Limb (tissue), 2 donors: Measurements from ENCODE around the gene AREL1.

Experiments used
- DNase-seq, 2 donors: peaks; one replicate each; pipeline ENCODE4 v3.0.0-alpha.2; 2016; ENCODE audit errors: extremely low spot score in 2 of 2

AREL1 gene

DNA sequence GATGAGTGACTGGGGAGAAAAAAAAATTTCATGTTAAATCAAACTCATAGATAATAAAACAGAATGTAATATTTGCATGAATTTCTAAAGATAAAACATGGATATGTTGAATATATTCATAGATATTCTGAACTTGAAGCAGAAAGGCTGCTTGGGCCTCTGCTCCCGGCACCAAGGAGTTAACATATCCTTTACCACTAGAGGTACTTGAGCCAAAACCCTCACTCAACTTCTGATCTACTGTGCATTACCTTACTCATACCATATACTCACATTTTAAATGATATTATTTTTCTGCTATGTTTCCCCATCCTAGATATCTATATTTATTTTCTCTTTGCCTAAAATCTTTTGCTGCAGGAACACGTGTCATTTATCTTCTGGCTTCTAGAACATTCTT lies 14.9 kb downstream of the AREL1 start:
- DNase-seq, result no peak

DNA sequence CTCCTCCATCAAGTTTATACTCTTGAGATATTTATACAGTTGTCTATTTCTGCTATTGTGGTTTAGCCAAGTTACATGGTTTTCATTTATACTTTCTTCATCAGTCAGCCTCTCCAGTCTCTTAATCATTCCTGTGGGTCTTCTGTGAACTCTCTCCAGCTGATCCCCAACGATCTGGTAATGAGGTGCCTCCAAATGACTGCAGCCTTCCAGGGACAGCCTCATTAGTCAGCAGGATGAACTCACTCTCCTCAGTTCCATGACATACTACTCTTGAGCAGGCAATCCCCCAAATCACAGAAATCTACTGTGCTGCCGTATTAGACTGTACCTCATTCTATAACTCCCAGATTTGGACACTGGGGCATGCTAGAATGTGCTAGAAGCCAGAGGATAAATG lies 15.3 kb downstream of the AREL1 start:
- DNase-seq, result no peak

DNA sequence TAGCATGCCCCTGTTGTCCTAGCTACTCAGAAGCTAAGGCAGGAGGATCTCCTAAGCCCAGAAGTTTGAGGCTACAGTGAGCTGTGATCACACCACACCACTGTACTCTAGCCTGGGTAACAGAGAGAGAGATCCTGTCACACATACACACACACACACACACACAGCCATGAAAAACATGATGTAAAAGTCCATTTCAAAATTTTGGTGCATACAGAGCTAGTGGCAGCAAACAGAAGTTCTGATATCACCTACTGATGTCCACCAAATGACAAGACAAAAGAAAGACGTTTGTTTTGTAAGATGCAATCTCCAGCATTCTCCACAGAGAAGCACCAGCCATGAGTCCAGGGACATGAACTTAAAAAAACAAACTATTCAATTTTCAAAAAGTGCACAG lies 15.9 kb downstream of the AREL1 start:
- no peak for DNase-seq

DNA sequence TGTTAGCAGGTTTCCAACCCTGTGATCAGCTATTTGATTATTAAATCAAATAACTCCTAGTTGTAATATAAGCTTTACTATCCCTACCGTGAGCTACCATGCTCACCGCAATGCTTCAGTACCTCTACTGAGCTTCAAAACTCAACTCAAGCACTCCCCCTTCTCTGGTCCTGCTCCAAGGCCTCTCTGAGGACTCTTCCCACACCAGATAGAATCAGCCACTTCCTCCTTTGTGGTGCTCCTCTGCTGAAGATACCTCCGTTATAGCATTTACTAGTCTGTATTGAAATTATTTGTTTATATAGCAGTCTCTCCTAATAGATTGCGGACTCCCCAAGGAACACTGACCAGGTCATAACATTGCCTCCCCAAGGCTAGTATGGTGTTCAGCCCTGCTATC lies 17.5 kb downstream of the AREL1 start:
- DNase-seq, result no peak

DNA sequence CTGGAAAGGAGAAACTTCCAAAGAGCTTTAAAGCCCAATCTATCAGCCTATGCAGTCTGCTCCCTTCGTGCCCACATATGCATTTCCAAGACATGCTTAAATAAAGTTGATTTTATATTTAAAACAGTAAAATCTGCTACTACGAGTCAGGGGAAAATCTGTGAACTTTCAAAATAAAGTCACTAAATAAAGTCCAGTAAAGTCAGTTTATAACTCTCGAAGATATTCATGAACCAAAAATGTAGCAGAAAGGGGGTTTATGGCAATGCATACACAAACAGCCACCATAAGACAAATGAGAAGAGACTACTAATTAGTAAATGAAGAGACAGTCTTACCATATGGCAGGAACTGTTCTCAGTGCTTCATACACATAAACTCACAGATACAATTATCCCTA lies 19.7 kb downstream of the AREL1 start:
- no peak for DNase-seq

DNA sequence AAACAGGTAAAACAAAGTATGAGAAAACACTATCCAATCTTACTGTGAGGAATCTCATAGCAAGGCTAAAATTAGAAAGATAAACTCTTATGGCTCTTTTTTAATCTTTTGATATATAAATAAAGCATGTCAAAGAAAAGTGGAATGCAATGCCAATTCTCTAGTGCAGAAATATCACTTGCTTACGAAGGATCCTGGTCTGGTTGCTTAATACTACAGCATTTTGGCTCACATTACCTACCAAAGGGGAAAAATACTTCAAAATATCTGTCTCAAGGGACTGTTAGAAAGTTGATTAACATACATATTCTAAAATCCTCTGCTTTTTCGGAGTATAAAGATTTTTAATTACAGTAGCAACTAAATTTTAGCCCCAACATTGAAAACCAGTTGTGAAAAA lies 21.4 kb downstream of the AREL1 start:
- no peak for DNase-seq

DNA sequence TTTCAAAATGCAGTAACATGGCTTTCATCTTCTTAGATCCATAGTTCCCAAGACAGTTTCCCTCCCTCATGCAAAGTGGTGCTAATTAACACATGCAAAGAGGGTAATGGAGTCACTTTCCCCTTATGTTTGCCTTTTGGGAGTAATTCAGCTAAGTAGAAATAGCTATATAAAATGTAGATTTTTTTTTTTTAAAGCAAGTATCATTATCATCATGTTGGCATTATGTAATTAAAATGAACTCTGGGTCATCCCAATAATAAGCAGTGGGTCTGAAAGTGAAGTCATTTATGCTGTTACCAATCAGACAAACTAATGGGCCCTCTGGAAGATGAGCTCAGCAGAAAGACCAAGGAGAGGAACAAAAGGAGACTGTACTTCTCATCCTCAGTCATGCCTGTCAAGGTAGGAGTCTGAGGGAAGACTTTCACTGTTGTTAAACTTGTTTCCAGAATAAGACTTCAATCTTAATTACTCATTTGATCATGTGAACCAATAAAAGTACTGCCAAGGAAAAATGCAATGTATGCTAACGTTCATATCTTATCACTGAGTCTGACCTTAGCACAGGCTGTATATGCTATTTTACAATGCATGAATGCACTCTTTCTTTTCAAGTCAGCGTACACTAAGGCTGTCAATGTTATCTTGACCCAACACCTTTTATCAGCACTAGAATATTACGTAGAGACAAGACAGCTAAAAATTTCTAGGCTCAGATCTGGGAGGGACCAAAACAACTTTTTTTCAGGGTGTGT lies 26.8 kb downstream of the AREL1 start:
- DNase-seq, result no peak

DNA sequence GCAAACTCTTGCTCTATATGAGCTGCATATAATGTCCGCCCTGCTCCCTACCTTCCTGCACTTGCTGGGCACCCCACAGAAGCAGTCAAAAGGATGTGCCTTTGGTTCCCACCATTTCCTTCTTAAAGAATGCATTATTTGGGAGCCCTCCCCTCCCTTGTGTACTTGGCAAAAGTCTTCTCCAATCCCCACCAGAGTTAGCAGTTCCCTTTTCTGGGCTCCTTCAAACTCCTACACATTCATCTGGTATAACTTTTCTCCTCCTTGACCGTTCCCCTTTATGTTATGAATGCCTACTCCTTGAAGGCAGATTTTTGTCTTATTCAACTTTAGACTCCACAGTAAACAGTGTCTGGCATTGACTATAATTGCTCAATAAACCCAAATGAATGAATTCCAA lies 27.8 kb downstream of the AREL1 start:
- DNase-seq, result no peak

DNA sequence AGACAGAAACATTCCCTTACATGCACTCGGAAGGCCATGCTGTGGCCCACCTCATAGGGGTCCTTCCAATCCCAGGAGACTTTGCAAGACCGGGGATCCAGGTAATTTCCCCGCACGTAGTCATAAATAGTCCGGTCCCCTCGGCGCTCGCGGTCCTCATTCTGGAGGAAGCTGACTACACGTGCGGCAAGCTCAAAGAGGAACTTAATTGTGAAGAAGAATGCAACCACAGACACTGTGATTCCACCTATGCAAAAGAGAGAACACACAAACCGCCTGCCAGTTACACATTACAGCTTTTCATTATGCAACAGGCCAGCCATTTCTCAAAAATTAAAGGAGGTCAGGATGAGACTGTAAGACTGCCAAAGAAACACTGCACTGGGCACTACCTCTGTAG lies 28.4 kb downstream of the AREL1 start:
- DNase-seq, result no peak

DNA sequence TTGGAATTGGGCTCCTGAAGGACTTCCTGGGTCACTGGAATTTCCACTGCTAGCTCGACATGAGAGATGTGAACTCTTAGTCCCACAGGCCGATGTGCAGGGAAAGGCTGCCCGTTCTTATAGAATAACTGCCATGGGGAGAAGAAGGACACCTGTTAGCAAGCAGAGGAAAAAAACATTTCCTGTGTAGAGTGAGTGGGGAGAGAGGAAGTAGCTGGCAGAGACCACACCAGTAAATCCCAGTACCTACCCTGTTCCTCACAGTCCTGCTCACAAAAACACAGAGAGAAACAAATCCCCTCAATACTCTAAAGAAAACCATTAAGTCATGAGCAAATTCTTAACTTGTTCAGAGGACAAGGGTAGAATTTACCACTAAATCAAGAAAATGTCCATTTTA lies 29.5 kb downstream of the AREL1 start:
- DNase-seq, result no peak

DNA sequence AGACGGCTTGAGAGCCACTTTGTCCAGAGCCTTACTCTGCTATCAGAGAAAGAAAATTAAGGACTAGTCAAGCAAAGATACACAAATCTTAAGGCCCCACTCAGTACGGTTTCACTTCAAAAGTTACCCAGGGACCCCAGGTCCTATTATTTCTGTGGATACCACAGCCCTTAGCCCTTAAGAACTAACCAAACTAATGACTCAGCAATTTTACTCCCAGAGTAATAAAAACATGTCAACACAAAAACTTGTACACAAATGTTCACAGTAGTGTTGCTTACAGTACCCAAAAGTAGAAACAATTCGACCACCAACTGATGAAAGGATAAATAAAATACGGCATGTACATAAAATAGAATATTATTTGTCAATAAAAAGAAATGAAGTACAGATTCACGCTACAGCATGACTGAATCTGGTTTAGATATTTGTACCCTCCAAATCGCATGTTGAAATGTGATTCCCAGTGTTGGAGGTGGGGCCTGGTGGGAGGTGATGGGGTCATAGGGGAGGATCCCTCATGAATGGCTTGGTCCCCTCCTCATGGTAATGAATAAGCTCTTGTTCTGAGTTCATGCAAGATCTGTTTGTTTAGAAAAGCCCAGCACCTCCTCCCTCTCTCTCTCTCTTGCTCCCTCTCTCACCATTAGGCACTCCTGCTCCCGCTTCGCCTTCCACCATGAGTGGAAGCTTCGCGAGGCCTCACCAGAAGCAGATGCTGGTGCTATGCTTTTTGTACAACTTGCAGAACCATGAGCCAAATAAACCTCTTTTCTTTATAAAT lies 30.5 kb downstream of the AREL1 start:
- DNase-seq, result no peak

DNA sequence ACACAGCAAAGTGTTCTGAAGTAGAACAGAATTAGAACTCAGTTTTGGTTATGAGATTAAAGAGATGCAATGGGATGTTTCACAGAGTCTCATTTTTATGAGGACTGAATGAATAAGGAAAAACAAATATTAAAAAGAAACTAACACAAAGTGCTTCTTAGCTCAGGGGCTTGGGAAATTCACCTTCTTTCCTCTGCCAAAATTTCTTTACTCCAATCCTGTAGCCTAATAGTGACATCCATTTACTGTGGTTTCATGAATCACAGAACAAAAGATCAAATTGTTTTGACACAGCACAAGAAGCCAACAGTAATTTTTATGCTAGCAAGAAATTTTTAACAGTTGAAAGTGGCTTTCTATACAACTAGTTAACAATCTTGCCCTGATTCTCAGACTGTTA lies 37.7 kb downstream of the AREL1 start:
- no peak for DNase-seq

DNA sequence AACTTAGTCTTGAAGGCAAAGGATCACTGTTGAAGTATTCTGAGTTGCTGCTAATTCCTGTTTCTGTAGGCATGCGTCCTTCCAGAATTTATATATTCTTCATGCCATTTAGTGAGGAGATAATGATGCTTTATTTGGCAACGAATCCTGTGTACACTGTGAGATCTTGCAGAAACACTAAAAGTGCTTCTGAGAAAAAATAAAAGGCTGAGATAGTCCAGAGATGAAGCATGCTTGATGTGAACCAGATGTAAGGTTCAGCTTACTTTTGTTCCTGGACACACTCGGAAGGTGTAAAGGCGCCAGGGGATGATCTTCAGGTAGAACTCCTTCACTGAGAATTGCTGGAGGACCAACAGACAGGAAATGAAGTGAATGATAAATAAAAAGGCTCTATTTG lies 39.1 kb downstream of the AREL1 start:
- no peak for DNase-seq

DNA sequence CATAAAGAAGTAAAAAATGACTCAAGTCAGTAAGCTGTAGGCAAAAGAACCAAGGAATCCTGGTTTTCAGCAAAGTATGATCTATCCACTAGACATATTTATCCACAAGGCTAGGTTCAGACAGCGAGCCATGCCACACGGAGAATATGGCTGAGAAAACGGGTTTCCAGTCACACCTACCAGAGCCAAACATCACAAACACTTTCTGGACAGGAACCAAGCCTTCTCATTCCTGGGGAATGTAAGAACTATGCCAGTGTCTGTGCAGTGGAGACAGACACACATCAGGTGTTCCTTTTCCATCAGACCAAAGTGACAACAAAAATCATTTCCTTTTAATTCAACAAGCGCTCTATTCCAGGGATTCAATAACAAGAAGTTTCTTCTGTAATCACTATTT lies 41.1 kb downstream of the AREL1 start:
- no peak for DNase-seq

DNA sequence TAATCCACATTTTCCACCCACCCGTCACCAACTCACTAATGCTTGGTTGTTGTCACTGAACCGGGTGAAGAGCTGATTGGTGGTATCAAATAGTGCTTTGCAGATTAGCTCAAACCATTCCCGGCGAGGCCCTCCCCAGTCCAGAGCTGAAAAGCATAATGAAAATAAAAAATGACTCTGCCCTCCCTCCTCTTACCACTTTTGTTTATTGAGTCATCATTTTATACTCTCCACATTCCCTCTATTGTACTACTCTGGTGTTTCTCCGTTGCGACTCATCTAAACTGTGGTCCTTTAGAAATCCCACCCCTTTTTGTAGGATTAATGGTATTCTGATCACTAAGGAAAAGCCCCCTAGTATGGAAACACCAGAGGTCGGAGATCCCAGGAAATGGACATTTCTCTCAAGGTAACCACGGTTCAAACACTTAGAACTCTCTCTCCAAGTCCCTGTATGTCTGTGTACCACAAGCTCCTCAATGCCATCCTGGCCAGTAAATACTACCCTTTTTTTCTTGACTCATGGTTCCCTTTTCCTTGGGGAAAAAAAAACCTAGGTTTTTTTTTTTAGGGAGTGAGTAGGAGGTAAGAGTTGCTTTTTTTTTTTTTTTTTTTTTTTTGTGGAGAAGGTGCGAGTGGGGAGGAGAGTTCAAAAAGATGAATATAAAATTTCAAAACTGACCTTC lies 42.0 kb downstream of the AREL1 start:
- DNase-seq, result no peak

DNA sequence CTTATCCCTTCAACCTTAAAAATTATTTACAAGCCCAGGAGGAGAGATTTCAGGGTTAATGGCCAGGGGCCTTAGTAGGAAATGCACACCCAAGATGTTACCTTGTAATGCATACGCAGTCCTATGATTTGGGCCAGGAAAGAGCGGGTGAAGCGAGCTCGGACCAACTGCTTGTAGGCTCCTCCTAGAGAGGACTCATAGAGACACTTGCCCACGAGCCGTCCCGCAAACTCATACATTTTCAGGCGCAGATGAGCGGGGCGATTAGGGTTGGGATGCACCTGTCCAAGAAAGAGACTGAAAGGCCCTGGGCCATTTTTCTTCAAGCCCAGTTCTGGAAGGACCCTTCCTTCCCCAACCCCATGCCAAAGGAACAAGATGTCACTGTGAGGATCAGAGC lies 43.0 kb downstream of the AREL1 start:
- DNase-seq, result no peak

DNA sequence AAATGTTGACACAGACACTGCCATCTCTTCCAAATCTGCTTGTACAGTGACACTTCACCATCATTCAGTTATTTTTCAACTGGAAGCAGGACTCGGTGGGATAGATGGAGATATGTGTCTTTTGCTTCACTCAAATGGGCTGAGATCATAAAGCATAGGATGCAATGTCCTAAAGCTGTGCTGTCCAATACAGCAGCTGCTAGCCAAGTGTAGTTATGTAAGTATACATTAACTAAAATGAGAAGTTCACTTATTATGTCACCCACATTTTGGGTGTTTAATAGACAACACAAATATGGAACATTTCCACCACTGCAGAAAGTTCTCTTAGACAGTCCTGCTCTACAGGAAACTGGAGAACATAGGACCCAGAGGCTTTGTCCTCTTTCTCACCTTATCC lies 43.6 kb downstream of the AREL1 start:
- DNase-seq, result no peak

DNA sequence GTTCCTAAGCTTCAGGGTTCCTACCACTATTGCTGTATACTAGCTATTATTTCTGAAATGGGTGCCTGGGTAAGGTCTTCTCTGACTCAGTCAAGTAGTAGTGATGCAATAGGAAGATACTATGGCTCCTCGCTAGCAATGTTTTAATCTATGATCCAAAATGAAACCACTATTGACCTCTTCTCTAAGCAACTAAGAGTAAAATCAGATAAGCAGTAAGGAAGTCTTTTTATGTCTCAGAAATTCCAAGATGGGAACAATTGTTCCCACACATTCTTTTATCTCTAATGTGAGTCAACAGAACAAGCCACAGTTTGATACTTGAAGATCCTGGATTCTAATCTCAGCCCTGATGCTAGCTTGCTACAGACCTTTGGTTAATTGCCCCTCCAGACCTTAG lies 45.1 kb downstream of the AREL1 start:
- DNase-seq, result no peak

DNA sequence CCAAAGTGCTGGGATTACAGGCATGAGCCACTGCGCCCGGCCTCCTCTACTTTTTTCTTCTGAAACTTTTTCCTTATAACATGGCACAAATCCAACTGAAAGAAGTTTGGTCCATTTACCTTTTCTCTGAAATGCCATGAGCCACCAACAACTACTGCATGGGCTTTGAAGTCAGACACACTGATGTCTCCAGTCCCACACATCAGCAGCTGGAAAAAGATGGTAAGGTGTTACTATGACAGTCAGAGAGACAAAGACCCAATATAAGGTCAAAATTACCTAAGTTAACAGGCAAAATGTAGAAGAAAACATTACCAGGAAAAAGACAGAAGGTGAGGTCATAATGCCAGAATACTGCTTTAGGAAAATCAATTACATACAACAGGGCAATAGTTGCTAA lies 48.2 kb downstream of the AREL1 start:
- DNase-seq, result no peak

DNA sequence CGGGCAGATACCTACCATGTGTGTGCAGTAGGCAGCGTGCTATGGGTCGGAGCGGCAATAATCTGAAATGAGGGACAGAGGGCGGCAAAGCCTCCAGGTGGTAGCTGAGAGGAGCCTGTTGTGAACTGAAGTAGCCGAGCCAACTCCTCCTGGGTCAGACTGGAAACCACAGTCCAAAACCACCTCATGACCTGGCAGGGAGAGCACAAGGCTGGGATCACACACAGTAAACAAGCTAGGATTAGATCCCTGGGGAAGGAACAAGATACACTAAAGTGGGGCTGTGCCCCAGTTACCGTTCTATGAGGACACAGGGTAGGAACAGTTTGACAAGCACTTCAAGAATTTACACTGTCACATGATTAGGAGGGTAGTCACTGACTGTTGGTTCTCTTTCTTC lies 49.0 kb downstream of the AREL1 start:
- no peak for DNase-seq

DNA sequence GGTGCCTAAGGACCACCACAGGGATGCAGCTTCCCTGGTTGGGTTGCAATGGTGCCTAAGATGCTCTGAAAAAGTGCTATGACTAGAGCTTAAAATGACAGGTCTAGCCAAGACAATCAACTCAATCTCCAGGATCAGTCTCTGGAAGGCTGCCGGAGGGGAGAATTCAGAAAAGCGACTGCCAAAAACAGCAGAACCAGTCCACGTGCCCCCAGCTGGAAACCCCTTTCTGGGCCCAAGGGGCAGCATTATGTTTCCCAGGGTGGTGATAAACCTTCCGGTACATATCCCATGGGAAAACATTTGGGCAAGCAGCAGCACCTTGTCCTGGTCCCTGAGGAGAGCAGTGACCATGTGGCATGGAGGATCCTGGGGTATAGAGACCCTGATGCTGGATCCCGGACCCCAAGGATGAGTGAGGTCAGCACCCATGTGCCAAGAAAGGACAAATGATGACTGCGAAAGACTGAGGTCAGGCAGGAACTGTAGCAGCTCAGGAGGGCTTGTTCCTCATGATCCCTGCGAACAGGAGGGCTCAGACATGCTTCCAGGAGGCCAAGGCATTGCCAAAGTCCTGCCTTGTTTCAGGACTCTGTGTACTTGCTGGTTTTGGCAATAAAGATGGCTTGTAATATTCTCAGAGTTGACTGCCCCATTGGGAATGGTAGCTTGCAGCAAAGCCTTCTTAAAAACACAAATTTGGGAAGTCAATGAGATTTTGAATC lies 51.0 kb downstream of the AREL1 start:
- DNase-seq, result no peak

DNA sequence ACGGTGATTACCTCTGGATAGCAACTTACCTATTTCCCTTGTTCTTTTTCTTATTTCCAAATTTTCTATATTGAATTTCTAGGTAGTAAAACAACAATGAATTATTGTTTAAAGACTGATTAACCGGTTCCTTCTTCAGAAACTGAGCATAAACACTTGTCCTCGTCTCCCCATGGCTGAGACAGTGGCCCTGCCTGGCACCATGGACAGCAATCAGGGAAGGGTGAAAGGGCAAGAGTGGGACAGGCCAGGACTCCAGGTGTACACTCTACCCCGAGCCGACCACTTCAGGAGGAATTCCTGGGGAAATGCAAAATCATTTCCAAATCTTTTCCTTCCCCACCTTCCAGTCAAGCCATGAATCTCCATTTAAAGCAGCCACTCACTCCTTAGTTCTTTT lies 52.0 kb downstream of the AREL1 start:
- no peak for DNase-seq
